ENCODE data around the gene RSRP1. TPM values are rescaled to one million over a fixed set of nuclear protein-coding genes. Genes with fewer than 3 reads are reported as not detected.
"Not testable (repeated sequence)": the region's sequence is repeated elsewhere in the genome, so short reads cannot be mapped to it uniquely, and the experiment has no call there.

The RSRP1 gene
- polyA plus RNA-seq, 2 of the 4 experiments (the other 2 are of a cell fraction): 34.5 to 50.6 TPM

DNA sequence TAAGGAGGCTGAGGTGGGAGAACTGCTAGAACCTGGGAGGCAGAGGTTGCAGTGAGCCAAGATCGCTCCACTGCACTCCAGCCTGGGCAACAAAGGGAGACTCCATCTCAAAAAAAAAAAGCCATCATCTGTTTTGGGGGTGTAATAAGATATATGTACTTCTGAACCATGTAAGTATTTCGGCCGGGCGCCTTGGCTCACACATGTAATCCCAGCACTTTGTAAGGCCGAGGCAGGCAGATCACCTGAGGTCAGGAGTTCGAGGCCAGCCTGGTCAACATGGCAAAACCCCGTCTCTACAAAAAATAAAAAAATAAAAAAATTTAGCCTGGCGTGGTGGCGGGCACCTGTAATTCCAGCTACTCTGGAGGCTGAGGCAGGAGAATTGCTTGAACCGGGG, 11.8 kb downstream of the RSRP1 start:
- FAIRE-seq: not testable (repeated sequence)

DNA sequence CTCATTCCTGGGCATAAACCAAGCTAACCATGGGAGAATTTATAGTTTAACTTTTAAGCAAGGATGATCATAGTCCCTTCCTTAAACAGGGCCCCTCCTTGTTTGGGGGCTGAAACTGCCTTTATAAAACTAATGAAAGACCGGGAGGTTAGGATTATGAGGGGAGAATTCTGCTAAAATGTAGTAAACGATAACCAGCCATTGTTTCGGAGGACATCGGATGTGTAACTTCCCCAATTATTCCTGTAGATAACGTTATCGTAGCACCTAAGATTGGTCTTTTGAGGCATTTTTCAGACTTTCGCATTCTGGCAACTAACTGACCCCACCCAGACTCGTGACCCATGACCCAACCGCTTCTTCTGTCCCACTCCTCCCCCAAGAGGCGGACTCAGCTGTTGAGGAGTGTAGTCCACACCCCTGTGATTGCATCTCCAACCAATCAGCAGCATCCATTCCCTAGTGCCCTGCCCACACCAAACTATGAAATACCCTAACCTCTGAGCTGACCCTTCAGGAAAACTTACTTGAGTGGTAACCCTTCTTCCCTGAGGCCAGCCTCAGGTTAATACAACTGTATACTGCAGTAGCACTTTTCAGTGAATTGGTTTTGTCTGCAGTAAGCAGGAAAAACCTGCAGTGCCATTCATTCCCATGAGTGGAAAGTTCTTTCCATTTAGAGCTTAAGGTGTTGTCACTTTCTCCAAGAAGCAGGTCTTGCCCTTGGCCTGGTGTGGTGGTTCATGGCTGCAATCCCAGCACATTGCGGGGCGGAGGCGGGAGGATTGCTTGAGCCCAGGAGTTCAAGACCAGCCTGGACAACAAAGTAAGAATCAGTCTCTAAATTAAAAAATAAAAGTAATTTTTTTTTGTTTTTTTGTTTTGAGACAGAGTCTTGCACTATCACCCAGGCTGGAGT, 14.1 kb downstream of the RSRP1 start:
- FAIRE-seq (no peak), DNase-seq (ENCODE audit: low read depth in 1 of 2, low spot score in 1 of 2) (peak; percentile 76 to 90), ATAC-seq (peak; percentile 95 to 96)
- H3K27ac ChIP-seq: peak overlapping the region; percentile 91 to 94
- H3K4me3 ChIP-seq: peak overlapping the region; percentile 81
- peak overlapping the region; percentile 79 for H3K4me2 ChIP-seq
- POLR2A ChIA-PET: interaction anchor here (0.6 to 2.6 kb wide), 8 partner anchors 8 to 491 kb away, joined by 3 to 36 read pairs (median 5); partner anchors contain the start of genes CLIC4 and RSRP1
- peaks cover 13% of the 10 kb centered on the region for H3K4me1 ChIP-seq
- CTCF ChIA-PET: interaction anchor here (1.4 kb wide), 1 partner anchor 386 kb away, joined by 3 read pairs; no protein-coding TSS in a partner anchor
- TF ChIP-seq GATA3 (IDR thresholded peaks at IDR 0.05; ENCODE audit: borderline replicate concordance) (peak; percentile 32; the same call in 1 of the 2 replicates), HOXB5 (CRISPR knock-in tag; IDR thresholded peaks at IDR 0.05) (peak; percentile 46; the same call in 1 of the 2 replicates), MYC (IDR thresholded peaks at IDR 0.05; ENCODE audit: borderline replicate concordance, low read length) (no peak), SMC3 (IDR thresholded peaks at IDR 0.05) (no peak), ESRRA (IDR thresholded peaks at IDR 0.05; ENCODE audit: borderline replicate concordance, low read length) (no peak), MAZ (IDR thresholded peaks at IDR 0.05; ENCODE audit: borderline replicate concordance, low read depth, low read length) (no peak), FOXS1 (CRISPR knock-in tag; IDR thresholded peaks at IDR 0.05) (0 out of 2 replicates have a peak, but pooled peaks have one; percentile 28), HOXA7 (CRISPR knock-in tag; IDR thresholded peaks at IDR 0.05) (0 out of 2 replicates have a peak, but pooled peaks have one; percentile 61), POLR2A (IDR thresholded peaks at IDR 0.05; ENCODE audit: low read length) (peak; percentile 19; the same call in 1 of the 2 replicates), FOSB (CRISPR knock-in tag; IDR thresholded peaks at IDR 0.05) (peak; percentile 58; the same call in 1 of the 2 replicates), RFX5 (IDR thresholded peaks at IDR 0.05) (no peak)
- TF ChIP-seq, protein P1, sequence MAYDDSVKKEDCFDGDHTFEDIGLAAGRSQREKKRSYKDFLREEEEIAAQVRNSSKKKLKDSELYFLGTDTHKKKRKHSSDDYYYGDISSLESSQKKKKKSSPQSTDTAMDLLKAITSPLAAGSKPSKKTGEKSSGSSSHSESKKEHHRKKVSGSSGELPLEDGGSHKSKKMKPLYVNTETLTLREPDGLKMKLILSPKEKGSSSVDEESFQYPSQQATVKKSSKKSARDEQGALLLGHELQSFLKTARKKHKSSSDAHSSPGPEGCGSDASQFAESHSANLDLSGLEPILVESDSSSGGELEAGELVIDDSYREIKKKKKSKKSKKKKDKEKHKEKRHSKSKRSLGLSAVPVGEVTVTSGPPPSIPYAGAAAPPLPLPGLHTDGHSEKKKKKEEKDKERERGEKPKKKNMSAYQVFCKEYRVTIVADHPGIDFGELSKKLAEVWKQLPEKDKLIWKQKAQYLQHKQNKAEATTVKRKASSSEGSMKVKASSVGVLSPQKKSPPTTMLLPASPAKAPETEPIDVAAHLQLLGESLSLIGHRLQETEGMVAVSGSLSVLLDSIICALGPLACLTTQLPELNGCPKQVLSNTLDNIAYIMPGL (CRISPR knock-in tag; IDR thresholded peaks at IDR 0.05; ENCODE audit: borderline replicate concordance): no peak
- TF ChIP-seq, protein P2, sequence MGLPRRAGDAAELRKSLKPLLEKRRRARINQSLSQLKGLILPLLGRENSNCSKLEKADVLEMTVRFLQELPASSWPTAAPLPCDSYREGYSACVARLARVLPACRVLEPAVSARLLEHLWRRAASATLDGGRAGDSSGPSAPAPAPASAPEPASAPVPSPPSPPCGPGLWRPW (IDR thresholded peaks at IDR 0.05): no peak
- no peaks in the 10 kb centered on the region for H3K9me3 ChIP-seq
- WGBS (ENCODE audit: missing lambda C conversion rate): 23% methylated on average over 13 of the region's 13 CpGs

More for the DNA sequence above, 11.8 kb downstream of the RSRP1 start:
- H3K27ac ChIP-seq; H3K4me3 ChIP-seq; ATAC-seq; DNase-seq (ENCODE audit: low read depth in 1 of 2, low spot score in 1 of 2); H3K4me2 ChIP-seq; H3K9me3 ChIP-seq: not testable (repeated sequence)
- ChIA-PET CTCF (interaction anchor here (0.6 kb wide), 1 partner anchor 1693 kb away, joined by 4 read pairs; no protein-coding TSS in a partner anchor), POLR2A (interaction anchor here (2.6 kb wide), 1 partner anchor 12 kb away, joined by 9 read pairs; the partner anchor contains the start of gene RSRP1)
- peaks cover 13% of the 10 kb centered on the region for H3K4me1 ChIP-seq
- 90% methylated on average over 10 of the region's 10 CpGs for WGBS (ENCODE audit: missing lambda C conversion rate)

DNA sequence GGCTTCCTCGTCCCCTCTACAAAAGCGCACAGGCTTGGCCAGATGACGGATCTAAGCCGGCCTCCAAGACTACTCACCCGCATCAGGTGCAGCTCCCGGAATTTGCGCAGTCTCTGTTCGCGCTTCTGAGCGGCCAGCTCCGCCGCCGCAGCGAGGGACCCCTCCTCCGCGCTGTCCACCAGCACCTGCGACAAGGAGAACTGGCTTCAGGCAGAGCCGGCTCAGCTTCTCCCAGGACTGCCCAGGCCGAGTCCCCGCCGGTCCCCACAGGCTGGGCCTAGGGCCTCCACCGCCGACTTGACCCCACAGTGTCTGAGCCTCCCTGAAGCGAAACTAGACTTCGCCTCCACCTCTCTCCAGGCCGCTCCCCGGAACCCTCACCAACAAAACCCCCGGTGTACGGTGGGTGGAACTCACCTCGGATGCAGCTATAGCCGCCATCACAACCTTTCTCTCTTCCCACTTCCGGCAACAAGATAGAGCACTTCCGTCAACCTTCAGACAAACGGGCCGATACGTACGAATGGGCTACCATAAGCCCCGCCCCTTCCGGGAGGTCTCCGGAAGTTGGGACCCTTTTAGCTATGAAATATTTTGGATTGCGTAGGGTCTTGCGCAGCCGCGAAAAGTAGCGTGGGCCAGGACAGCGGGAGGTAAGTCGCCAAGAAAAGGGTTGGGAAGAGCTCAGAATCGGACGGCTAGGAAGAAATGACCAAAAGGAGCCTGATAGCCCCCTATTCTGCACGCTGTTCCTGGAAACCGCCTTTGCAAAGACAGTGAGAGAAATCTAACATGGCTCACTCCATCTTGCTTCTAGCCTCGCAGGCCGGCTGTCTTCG, 15.0 kb downstream of the RSRP1 start, which contains the start of gene SYF2:
Gene SYF2, minus strand, starts transcription at position 476 of the 839 bp plus-strand sequence. Its CDS starts 35 bp downstream, at position 441.
- peak; percentile 88 to 90 for DNase-seq (ENCODE audit: low read depth in 1 of 2, low spot score in 1 of 2)
- peaks cover 13% of the 10 kb centered on the region for H3K4me1 ChIP-seq
- peak within 1 kb of the TSS; percentile 91 to 94 for H3K27ac ChIP-seq
- peak within 1 kb of the TSS; percentile 94 for H3K4me2 ChIP-seq
- H3K9me3 ChIP-seq: no peaks in the 10 kb centered on the region
- no peak for FAIRE-seq
- CTCF ChIA-PET: interaction anchor here (1.0 to 1.4 kb wide), 3 partner anchors 10 to 385 kb away, joined by 3 read pairs; no protein-coding TSS in a partner anchor
- POLR2A ChIA-PET: interaction anchor here (1.2 to 2.6 kb wide), 6 partner anchors 9 to 487 kb away, joined by 3 to 36 read pairs (median 5); partner anchors contain the start of genes CLIC4 and RSRP1
- ATAC-seq: peak; percentile 95 to 98
- peak within 1 kb of the TSS; percentile 81 for H3K4me3 ChIP-seq
- WGBS (ENCODE audit: missing lambda C conversion rate): 2% methylated on average over 19 of the region's 54 CpGs
- TF ChIP-seq, protein P3, sequence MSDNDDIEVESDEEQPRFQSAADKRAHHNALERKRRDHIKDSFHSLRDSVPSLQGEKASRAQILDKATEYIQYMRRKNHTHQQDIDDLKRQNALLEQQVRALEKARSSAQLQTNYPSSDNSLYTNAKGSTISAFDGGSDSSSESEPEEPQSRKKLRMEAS (IDR thresholded peaks at IDR 0.05): peak; percentile 40
- TF ChIP-seq POLR2AphosphoS2 (conservative IDR thresholded peaks at IDR 0.05; ENCODE audit: low read length) (no peak), CEBPB (IDR thresholded peaks at IDR 0.05) (peak in 1 of 2 experiments; percentile 35; a peak in 2 of 4 replicates), PHF8 (IDR thresholded peaks at IDR 0.05; ENCODE audit: borderline replicate concordance, low read depth) (peak; percentile 65; the same call in 1 of the 2 replicates), JUN (IDR thresholded peaks at IDR 0.05) (peak; percentile 28 to 76; a peak in 3 of 5 replicates), POLR2A (IDR thresholded peaks at IDR 0.05; ENCODE audit: low read length) (peak; percentile 28), HOXB13 (CRISPR knock-in tag; IDR thresholded peaks at IDR 0.05; ENCODE audit: low read depth) (peak; percentile 82; the same call in 1 of the 2 replicates), FOSL2 (IDR thresholded peaks at IDR 0.05) (no peak), FOSL2 (CRISPR knock-in tag; IDR thresholded peaks at IDR 0.05) (no peak), NPAS2 (CRISPR knock-in tag; IDR thresholded peaks at IDR 0.05; ENCODE audit: borderline replicate concordance) (no peak), TP53 (CRISPR knock-in tag; IDR thresholded peaks at IDR 0.05) (no peak), JUNB (IDR thresholded peaks at IDR 0.05) (no peak), HOXA7 (CRISPR knock-in tag; IDR thresholded peaks at IDR 0.05) (no peak)
- TF ChIP-seq, protein P2 (IDR thresholded peaks at IDR 0.05): no peak
- TF ChIP-seq, protein P4, sequence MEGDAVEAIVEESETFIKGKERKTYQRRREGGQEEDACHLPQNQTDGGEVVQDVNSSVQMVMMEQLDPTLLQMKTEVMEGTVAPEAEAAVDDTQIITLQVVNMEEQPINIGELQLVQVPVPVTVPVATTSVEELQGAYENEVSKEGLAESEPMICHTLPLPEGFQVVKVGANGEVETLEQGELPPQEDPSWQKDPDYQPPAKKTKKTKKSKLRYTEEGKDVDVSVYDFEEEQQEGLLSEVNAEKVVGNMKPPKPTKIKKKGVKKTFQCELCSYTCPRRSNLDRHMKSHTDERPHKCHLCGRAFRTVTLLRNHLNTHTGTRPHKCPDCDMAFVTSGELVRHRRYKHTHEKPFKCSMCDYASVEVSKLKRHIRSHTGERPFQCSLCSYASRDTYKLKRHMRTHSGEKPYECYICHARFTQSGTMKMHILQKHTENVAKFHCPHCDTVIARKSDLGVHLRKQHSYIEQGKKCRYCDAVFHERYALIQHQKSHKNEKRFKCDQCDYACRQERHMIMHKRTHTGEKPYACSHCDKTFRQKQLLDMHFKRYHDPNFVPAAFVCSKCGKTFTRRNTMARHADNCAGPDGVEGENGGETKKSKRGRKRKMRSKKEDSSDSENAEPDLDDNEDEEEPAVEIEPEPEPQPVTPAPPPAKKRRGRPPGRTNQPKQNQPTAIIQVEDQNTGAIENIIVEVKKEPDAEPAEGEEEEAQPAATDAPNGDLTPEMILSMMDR (IDR thresholded peaks at IDR 0.05): no peak
